Esophagus muscularis mucosa (tissue), 3 donors: Measurements from ENCODE around the gene KMT2D.

Experiments
- POLR2A ChIP-seq: fragments of 450-650 bp; IDR thresholded peaks from one replicate; pipeline ENCODE4 v1.6.1; 2017; ENCODE audit warnings: antibody characterized with exemption, moderate library complexity, mild to moderate bottlenecking, low read depth
- TF ChIP-seq, protein P1 (sequence below), 3 experiments: fragments of 200-600 bp in 2 of 3; fragments of 450-650 bp in 1 of 3; sonication (generic) in 2 of 3; IDR thresholded peaks; one replicate each; pipeline ENCODE4 v1.5.1; 2017 to 2019; ENCODE audit warnings: antibody characterized with exemption in 3 of 3, mild to moderate bottlenecking in 2 of 3, moderate library complexity in 1 of 3

DNA sequence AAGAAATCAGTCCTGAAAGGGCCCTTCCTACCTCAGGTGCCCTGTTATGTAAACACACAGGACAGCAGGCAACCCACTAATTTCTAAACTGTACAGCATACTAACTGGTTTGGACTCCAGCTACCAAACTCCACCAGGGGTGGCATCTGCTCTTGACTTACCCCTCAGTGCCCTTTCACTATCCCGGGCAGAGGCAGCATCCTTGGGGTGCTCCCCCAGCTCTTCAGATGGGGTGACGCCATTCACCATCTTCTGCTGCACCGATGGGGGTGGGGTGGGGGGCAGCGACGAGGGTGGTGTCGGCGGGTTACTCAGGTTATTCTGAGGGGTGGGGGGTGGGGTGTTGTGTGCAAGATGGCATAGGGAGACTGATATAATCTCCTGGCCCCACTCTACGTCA, 30.5 kb downstream of the KMT2D start:
- TF ChIP-seq, protein P1, sequence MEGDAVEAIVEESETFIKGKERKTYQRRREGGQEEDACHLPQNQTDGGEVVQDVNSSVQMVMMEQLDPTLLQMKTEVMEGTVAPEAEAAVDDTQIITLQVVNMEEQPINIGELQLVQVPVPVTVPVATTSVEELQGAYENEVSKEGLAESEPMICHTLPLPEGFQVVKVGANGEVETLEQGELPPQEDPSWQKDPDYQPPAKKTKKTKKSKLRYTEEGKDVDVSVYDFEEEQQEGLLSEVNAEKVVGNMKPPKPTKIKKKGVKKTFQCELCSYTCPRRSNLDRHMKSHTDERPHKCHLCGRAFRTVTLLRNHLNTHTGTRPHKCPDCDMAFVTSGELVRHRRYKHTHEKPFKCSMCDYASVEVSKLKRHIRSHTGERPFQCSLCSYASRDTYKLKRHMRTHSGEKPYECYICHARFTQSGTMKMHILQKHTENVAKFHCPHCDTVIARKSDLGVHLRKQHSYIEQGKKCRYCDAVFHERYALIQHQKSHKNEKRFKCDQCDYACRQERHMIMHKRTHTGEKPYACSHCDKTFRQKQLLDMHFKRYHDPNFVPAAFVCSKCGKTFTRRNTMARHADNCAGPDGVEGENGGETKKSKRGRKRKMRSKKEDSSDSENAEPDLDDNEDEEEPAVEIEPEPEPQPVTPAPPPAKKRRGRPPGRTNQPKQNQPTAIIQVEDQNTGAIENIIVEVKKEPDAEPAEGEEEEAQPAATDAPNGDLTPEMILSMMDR (IDR thresholded peaks at IDR 0.05) = no peak
- no peak for TF ChIP-seq POLR2A
